ENCODE results near the gene HS6ST3.

Gene HS6ST3

DNA sequence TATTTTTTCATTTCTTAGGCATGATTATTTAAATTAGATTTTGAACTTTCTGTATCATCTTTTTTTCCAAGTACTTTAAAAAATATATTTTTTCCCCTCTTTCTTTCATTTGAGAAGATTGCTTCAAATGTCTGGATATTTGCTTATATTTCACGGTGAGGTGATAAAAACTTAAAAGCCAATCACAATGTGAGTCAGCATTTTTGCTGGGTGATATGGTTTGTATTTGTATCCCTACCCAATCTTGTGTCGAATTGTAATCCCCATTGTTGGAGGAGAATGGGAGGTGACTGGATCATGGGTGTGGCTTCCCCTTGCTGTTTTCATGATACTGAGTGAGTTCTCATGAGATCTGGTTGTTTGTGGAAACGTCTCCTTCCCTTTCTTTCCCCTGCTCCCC lies 583.9 kb downstream of the HS6ST3 start:
- Histone ChIP-seq H3K4me1 (ENCODE audit: control insufficient read depth, insufficient read depth, low read length, poor library complexity, severe bottlenecking) (peaks cover 11% of the 10 kb centered on the region), H3K9me3 (ENCODE audit: control insufficient read depth, low read length) (no peaks in the 10 kb centered on the region), H3K4me3 (ENCODE audit: extremely low read depth, insufficient read depth, low read length, poor library complexity, severe bottlenecking) (no peak overlapping the region), H3K36me3 (ENCODE audit: control insufficient read depth, insufficient read depth, low read length) (no peaks in the 10 kb centered on the region), H3K27ac (ENCODE audit: low read depth, low read length, severe bottlenecking) (no peak overlapping the region)
- no CpG with 5 or more reads among the region's 3 CpGs for WGBS, 2 experiments (ENCODE audit: insufficient coverage in 2 of 2)

DNA sequence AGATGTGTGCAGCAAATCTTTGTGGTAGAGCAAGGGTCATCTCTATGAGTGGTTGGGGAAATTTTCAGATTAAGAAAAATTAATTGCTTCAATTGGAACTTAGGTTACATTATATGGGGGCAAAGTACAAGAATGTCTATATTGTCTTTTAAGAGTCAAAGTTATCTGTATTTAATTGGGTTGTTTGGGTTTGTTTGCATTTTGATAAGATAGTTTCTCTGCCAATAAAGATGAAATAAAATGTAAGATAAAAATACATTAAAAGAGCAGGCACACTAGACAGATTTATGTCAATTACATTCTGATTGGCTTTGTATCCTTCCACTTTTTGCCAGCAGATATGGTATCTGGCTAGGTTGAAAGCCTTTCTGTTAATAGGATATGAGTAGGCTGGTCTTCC lies 587.1 kb downstream of the HS6ST3 start:
- H3K4me1 ChIP-seq (ENCODE audit: control insufficient read depth, insufficient read depth, low read length, poor library complexity, severe bottlenecking), result no peaks in the 10 kb centered on the region
- no peak overlapping the region for H3K4me3 ChIP-seq (ENCODE audit: extremely low read depth, insufficient read depth, low read length, poor library complexity, severe bottlenecking)
- no peak overlapping the region for H3K27ac ChIP-seq (ENCODE audit: low read depth, low read length, severe bottlenecking)
- H3K36me3 ChIP-seq (ENCODE audit: control insufficient read depth, insufficient read depth, low read length), result no peaks in the 10 kb centered on the region
- no peaks in the 10 kb centered on the region for H3K9me3 ChIP-seq (ENCODE audit: control insufficient read depth, low read length)

DNA sequence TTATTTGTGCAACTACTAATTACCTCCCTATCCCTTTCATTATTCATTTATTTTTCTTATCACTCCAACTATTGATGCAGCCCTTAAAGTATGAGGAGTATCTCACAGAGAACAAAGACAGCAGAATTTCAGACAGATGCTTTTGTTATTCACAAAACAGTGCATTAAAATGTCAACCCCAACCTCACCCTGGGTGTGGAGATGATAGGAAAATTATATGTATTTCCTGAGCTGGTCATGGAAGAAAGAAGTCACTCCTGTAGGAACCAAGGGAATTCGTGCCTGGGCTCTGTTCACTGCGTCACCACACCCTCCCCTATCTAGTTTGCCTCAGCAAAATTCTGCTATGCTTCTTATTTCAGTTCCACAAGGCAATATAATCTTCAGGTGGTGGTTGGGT lies 588.9 kb downstream of the HS6ST3 start:
- H3K27ac ChIP-seq (ENCODE audit: low read depth, low read length, severe bottlenecking), result no peak overlapping the region
- 100% methylated on average over 2 of the region's 2 CpGs; no CpG with 5 or more reads in 1 of the 2 experiments for WGBS, 2 experiments (ENCODE audit: insufficient coverage in 2 of 2)

DNA sequence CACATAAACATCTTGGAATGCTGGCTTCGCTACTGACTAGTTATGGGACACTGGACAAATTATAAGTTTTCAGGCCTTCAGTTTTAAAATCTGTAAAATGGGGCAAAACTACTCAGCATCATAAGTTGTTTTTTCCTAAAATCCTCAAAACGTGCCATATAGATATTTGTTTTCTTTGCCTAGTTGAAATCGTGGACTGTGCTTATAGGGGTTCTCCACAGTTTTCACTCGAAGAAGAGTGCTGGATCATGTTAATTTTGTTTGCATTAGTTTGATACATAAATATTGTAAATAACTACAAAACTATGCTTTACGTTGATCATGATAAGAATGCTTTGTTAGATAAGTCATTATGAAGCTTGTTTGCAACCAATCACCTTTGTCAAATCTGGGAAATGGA lies 591.0 kb downstream of the HS6ST3 start:
- Histone ChIP-seq H3K27ac (ENCODE audit: low read depth, low read length, severe bottlenecking) (no peak overlapping the region), H3K9me3 (ENCODE audit: control insufficient read depth, low read length) (no peaks in the 10 kb centered on the region), H3K36me3 (ENCODE audit: control insufficient read depth, insufficient read depth, low read length) (no peaks in the 10 kb centered on the region), H3K4me1 (ENCODE audit: control insufficient read depth, insufficient read depth, low read length, poor library complexity, severe bottlenecking) (no peaks in the 10 kb centered on the region), H3K4me3 (ENCODE audit: extremely low read depth, insufficient read depth, low read length, poor library complexity, severe bottlenecking) (no peak overlapping the region)
- WGBS, 2 experiments (ENCODE audit: insufficient coverage in 2 of 2), result no CpG with 5 or more reads among the region's 5 CpGs

More for the DNA sequence above, 588.9 kb downstream of the HS6ST3 start:
- Histone ChIP-seq H3K36me3 (ENCODE audit: control insufficient read depth, insufficient read depth, low read length) (no peaks in the 10 kb centered on the region), H3K4me1 (ENCODE audit: control insufficient read depth, insufficient read depth, low read length, poor library complexity, severe bottlenecking) (no peaks in the 10 kb centered on the region), H3K4me3 (ENCODE audit: extremely low read depth, insufficient read depth, low read length, poor library complexity, severe bottlenecking) (no peak overlapping the region), H3K9me3 (ENCODE audit: control insufficient read depth, low read length) (no peaks in the 10 kb centered on the region)

DNA sequence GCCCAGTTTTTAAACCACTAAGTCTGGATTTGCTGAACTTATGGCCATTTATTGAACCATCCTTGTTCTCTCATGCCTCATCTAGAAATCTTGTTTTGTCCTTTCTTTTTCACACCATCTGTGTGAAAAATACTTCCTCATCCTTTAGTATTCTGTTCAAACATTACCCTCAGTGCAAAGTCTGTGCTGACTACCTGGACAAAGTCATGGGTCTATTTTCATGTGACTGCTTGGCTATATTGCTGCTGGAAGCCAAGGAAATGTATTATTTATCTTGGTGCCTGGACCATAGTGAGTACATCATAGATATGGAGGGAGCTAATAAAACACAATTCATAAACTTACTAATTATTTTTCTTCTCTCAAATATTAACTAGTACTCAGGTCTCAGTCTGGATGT lies 591.9 kb downstream of the HS6ST3 start:
- H3K9me3 ChIP-seq (ENCODE audit: control insufficient read depth, low read length), result no peaks in the 10 kb centered on the region
- H3K4me3 ChIP-seq (ENCODE audit: extremely low read depth, insufficient read depth, low read length, poor library complexity, severe bottlenecking), result no peak overlapping the region
- H3K27ac ChIP-seq (ENCODE audit: low read depth, low read length, severe bottlenecking), result no peak overlapping the region
- no peaks in the 10 kb centered on the region for H3K4me1 ChIP-seq (ENCODE audit: control insufficient read depth, insufficient read depth, low read length, poor library complexity, severe bottlenecking)
- no peaks in the 10 kb centered on the region for H3K36me3 ChIP-seq (ENCODE audit: control insufficient read depth, insufficient read depth, low read length)

DNA sequence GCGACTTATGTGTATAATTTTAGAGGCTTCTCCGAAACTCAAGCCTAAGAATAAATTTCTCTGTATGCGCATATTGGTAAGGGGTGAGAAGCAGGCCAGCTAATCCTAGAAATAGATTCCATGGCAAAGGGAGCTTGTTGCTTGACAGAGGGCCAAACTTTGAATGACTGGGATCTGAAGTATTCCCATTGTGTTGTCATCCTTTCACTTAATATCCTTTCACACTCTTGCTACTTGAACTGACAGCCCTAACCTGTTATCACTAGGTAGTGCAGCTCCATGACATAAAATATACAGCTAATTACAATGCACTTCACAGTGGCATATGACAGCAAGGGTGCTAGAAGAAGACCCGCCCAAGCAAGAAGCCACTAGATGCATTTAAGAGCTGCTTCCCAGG lies 594.6 kb downstream of the HS6ST3 start:
- H3K36me3 ChIP-seq (ENCODE audit: control insufficient read depth, insufficient read depth, low read length), result no peaks in the 10 kb centered on the region
- no peaks in the 10 kb centered on the region for H3K4me1 ChIP-seq (ENCODE audit: control insufficient read depth, insufficient read depth, low read length, poor library complexity, severe bottlenecking)
- H3K27ac ChIP-seq (ENCODE audit: low read depth, low read length, severe bottlenecking), result no peak overlapping the region
- 87 to 100% methylated on average over 2 to 3 of the region's 4 CpGs for WGBS, 2 experiments (ENCODE audit: insufficient coverage in 2 of 2)
- no peak overlapping the region for H3K4me3 ChIP-seq (ENCODE audit: extremely low read depth, insufficient read depth, low read length, poor library complexity, severe bottlenecking)
- no peaks in the 10 kb centered on the region for H3K9me3 ChIP-seq (ENCODE audit: control insufficient read depth, low read length)

DNA sequence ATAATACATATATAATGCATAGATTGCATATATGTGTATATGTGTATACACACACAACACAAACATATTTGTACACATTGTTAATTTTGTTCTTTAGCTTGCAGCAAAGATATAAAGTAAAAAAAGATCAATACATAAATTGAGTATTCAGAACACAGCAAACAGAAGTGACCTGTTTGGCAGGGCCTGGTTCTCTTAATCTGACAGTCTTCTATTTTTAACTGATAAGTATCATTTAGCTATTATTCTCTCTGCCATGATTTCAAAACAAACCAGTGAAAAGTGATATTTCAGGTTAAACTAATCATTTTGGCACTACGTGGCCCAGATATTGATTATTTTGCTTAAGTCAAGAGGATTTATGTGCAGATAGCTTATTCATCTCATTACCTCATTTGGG lies 595.0 kb downstream of the HS6ST3 start:
- Histone ChIP-seq H3K4me3 (ENCODE audit: extremely low read depth, insufficient read depth, low read length, poor library complexity, severe bottlenecking) (no peak overlapping the region), H3K36me3 (ENCODE audit: control insufficient read depth, insufficient read depth, low read length) (no peaks in the 10 kb centered on the region), H3K9me3 (ENCODE audit: control insufficient read depth, low read length) (no peaks in the 10 kb centered on the region), H3K4me1 (ENCODE audit: control insufficient read depth, insufficient read depth, low read length, poor library complexity, severe bottlenecking) (no peaks in the 10 kb centered on the region), H3K27ac (ENCODE audit: low read depth, low read length, severe bottlenecking) (no peak overlapping the region)
- WGBS, 2 experiments (ENCODE audit: insufficient coverage in 2 of 2), result no CpG with 5 or more reads among the region's 1 CpG

DNA sequence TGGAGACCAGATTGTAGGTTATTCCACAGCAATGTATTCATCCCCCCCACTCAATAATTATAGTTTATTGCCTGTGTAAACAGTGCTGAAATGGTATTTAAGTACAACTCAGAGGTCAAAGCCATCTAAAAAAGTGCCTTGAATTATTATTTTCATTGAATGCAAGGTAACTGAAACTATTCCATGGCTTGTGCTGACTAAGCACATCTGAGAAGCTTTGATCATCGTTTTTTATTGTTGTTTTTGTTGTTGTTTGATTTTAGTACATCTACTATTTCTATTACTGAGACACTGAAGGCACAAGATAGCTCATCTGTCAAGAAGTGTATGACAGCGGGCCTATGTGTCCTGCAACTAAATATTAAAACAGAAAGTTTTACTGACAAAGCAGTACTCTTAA lies 596.4 kb downstream of the HS6ST3 start:
- no peaks in the 10 kb centered on the region for H3K9me3 ChIP-seq (ENCODE audit: control insufficient read depth, low read length)
- no CpG with 5 or more reads among the region's 2 CpGs for whole genome bisulfite sequencing, 2 experiments (ENCODE audit: insufficient coverage in 2 of 2)
- H3K27ac ChIP-seq (ENCODE audit: low read depth, low read length, severe bottlenecking), result no peak overlapping the region
- H3K36me3 ChIP-seq (ENCODE audit: control insufficient read depth, insufficient read depth, low read length), result no peaks in the 10 kb centered on the region
- H3K4me3 ChIP-seq (ENCODE audit: extremely low read depth, insufficient read depth, low read length, poor library complexity, severe bottlenecking), result no peak overlapping the region
- H3K4me1 ChIP-seq (ENCODE audit: control insufficient read depth, insufficient read depth, low read length, poor library complexity, severe bottlenecking), result no peaks in the 10 kb centered on the region

DNA sequence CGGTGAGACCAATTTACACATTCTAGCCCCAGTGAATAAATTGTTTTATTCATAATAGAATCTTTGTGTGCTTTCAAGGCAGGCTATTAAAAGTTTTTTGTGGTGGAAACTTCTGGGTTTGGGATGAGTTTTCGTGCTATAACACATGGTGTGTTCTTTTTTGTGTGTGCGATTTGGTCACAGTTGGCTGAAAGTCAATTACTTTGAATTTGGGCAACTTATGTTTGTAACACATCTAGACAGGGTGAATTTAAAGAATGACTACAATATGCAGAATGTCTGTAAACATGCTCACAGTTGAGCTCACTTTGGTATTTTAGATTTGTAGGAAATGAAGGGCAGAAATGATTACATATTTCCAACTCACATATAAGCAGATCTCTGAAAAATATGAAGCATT lies 597.3 kb downstream of the HS6ST3 start:
- 77 to 86% methylated on average over 2 of the region's 3 CpGs for WGBS, 2 experiments (ENCODE audit: insufficient coverage in 2 of 2)
- no peak overlapping the region for H3K27ac ChIP-seq (ENCODE audit: low read depth, low read length, severe bottlenecking)
- H3K4me3 ChIP-seq (ENCODE audit: extremely low read depth, insufficient read depth, low read length, poor library complexity, severe bottlenecking), result no peak overlapping the region
- H3K9me3 ChIP-seq (ENCODE audit: control insufficient read depth, low read length), result no peaks in the 10 kb centered on the region
- no peaks in the 10 kb centered on the region for H3K36me3 ChIP-seq (ENCODE audit: control insufficient read depth, insufficient read depth, low read length)
- no peaks in the 10 kb centered on the region for H3K4me1 ChIP-seq (ENCODE audit: control insufficient read depth, insufficient read depth, low read length, poor library complexity, severe bottlenecking)

DNA sequence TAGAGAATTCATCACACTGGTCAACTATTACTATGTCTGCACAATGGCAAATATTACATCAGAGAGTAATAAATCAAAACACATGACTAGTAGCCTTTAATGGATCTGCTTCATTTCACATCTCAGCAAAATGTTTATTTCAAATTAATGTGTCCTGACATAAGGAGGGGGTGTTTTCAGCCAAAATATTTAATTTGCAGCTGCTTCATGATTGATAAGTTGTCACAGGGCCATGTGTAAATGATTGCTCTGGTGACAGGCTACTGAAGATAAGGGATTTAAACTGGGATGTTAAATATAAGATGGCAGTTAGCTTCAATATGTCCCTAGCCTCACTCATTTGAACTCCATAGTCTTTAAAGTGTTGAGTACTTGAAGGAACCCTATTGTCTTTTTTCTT lies 601.1 kb downstream of the HS6ST3 start:
- H3K36me3 ChIP-seq (ENCODE audit: control insufficient read depth, insufficient read depth, low read length), result no peaks in the 10 kb centered on the region
- no peak overlapping the region for H3K27ac ChIP-seq (ENCODE audit: low read depth, low read length, severe bottlenecking)
- H3K4me1 ChIP-seq (ENCODE audit: control insufficient read depth, insufficient read depth, low read length, poor library complexity, severe bottlenecking), result no peaks in the 10 kb centered on the region
- H3K9me3 ChIP-seq (ENCODE audit: control insufficient read depth, low read length), result no peaks in the 10 kb centered on the region
- no peak overlapping the region for H3K4me3 ChIP-seq (ENCODE audit: extremely low read depth, insufficient read depth, low read length, poor library complexity, severe bottlenecking)

DNA sequence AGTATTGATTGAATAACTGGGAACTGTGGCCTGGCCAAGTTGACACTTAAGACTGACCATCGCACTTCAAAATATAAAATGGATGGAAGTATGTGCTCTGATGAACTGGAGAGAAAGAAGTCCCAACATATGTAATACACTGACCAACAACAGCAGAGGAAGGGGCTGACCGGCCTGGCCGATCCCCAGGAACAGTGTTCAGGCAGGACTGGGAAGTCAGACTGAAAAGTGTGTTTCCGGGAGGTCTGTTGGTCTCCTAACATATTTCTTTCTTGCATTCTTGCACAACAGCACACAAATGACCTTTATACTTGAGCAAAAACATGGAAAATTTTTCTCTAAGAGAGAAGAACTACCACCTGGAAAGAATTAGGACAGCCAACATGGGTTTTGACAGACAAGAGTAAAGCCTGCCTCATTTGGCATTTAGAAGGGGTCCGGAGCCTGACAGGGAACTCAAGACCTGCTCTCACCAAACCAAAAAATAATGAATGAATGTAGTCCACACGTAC lies 606.5 kb downstream of the HS6ST3 start:
- no peak overlapping the region for H3K4me3 ChIP-seq (ENCODE audit: extremely low read depth, insufficient read depth, low read length, poor library complexity, severe bottlenecking)
- H3K4me1 ChIP-seq (ENCODE audit: control insufficient read depth, insufficient read depth, low read length, poor library complexity, severe bottlenecking), result no peaks in the 10 kb centered on the region
- H3K9me3 ChIP-seq (ENCODE audit: control insufficient read depth, low read length), result no peaks in the 10 kb centered on the region
- H3K27ac ChIP-seq (ENCODE audit: low read depth, low read length, severe bottlenecking), result no peak overlapping the region
- 100% methylated on average over 1 of the region's 6 CpGs; no CpG with 5 or more reads in 1 of the 2 experiments for WGBS, 2 experiments (ENCODE audit: insufficient coverage in 2 of 2)
- no peaks in the 10 kb centered on the region for H3K36me3 ChIP-seq (ENCODE audit: control insufficient read depth, insufficient read depth, low read length)

DNA sequence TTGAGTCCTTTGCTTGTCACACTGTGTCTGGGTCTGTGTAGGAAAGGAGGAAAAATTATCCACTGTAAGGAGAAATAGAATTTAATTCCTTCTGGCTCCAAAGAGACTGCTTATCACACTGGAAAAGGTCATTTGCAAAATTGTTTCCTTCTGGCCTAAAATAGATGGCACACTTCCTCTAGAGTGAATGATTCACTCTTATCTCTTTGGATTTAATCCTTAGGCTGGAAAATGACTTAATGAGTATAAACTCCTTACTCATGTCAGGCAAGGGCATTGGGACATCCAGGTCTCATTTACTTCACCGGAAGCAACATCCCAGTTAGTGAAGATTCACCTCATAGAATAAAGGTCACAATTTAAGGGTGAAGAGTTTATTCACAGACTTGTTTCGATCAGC lies 610.8 kb downstream of the HS6ST3 start:
- Histone ChIP-seq H3K36me3 (ENCODE audit: control insufficient read depth, insufficient read depth, low read length) (no peaks in the 10 kb centered on the region), H3K9me3 (ENCODE audit: control insufficient read depth, low read length) (no peaks in the 10 kb centered on the region), H3K4me1 (ENCODE audit: control insufficient read depth, insufficient read depth, low read length, poor library complexity, severe bottlenecking) (no peaks in the 10 kb centered on the region), H3K4me3 (ENCODE audit: extremely low read depth, insufficient read depth, low read length, poor library complexity, severe bottlenecking) (no peak overlapping the region), H3K27ac (ENCODE audit: low read depth, low read length, severe bottlenecking) (no peak overlapping the region)
- no CpG with 5 or more reads among the region's 2 CpGs for WGBS, 2 experiments (ENCODE audit: insufficient coverage in 2 of 2)

Data from mesodermal cell (in vitro differentiated cells).